Thyroid gland (tissue), 4 donors: ENCODE measurements around the gene CCDC149. TPM values are rescaled to one million over a fixed set of nuclear protein-coding genes. Genes with fewer than 3 reads are reported as not detected.

Experiments
- DNase-seq, 2 donors: peaks; one replicate each; pipeline ENCODE4 v3.0.0-alpha.2; 2019
- H3K27ac ChIP-seq, 3 donors: fragments of 200-600 bp; sonication (generic); 1 replicate in 2 of 3; 2 replicates in 1 of 3; pipeline ENCODE4 v1.5.1; 2016 to 2019; ENCODE audit warnings: mild to moderate bottlenecking in 1 of 3, moderate library complexity in 1 of 3
- H3K27me3 ChIP-seq: fragments of 200-600 bp; sonication (generic); one replicate; pipeline ENCODE4 v1.5.1; 2019
- H3K36me3 ChIP-seq, 2 donors: fragments of 200-600 bp; sonication (generic); one replicate each; pipeline ENCODE4 v1.5.1; 2016 to 2019
- H3K4me1 ChIP-seq, 2 donors: fragments of 200-600 bp; sonication (generic); one replicate each; pipeline ENCODE4 v1.5.1; 2017 to 2019
- H3K4me3 ChIP-seq, 3 donors: fragments of 200-600 bp; sonication (generic); replicated peaks in 1 of 3; 1 replicate in 2 of 3; 2 replicates in 1 of 3; pipeline ENCODE4 v1.5.1; 2016; ENCODE audit warnings: mild to moderate bottlenecking in 1 of 3
- H3K9me3 ChIP-seq: fragments of 200-600 bp; sonication (generic); one replicate; pipeline ENCODE4 v1.5.1; 2017
- POLR2A ChIP-seq, 2 donors: fragments of 450-650 bp; IDR thresholded peaks; one replicate each; pipeline ENCODE4 v1.6.1; 2017; ENCODE audit warnings: antibody characterized with exemption in 2 of 2, mild to moderate bottlenecking in 2 of 2, moderate library complexity in 1 of 2
- WGBS, 2 donors: methylation state at CpG; one replicate each; pipeline ENCODE4 v1.1.5; 2017; 5-methylcytosine and 5-hydroxymethylcytosine counted together
- intact Hi-C: fragments of 100-400 bp; cut with DNase I; formaldehyde crosslinking; loops from one replicate; pipeline ENCODE4 v1.15.1; 2023
- total RNA-seq, 4 donors: library from RNA; depleted of rRNA; stranded (reverse); fragments of >200 nt; gene quantifications; one replicate each; pipeline ENCODE4 v1.2.3, GENCODE V29; 2016
- TF ChIP-seq, protein P1 (sequence below), 6 experiments: fragments of 200-600 bp in 3 of 6; fragments of 450-650 bp in 3 of 6; sonication (generic) in 3 of 6; IDR thresholded peaks; one replicate each; pipeline ENCODE4 v1.5.1; 2016 to 2019; ENCODE audit warnings: antibody characterized with exemption in 6 of 6, mild to moderate bottlenecking in 2 of 6, inconsistent platforms in 1 of 6, moderate library complexity in 1 of 6

Gene CCDC149
- total RNA-seq, 4 donors from 2014 or later: 19.3 to 29.2 (median 21.8) TPM

DNA sequence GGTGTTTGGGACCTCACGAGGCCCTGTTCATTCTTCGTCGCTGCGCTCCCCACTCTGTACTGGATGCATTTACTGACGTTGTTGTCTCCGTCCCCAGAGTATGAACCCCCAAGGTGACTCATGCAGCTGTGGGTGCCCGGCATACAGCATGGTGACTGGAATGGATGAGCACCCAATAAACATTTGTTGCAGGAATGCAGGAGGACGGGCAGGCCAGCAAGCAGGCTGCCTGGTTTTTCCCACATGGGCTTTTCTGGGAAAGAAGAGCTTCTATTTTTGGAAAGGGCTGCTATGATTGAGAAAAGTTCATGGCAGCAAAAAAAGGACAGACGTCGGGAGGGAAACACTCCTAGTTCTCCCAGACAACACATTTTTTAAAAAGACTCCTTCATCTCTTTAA lies 118.4 kb downstream of the CCDC149 start:
- peaks cover 10 to 26% of the 10 kb centered on the region in 2 donors for H3K4me1 ChIP-seq
- no peak for DNase-seq
- intact Hi-C loops: loop anchor here (10.0 kb wide), 1 partner anchor 120 kb away; the partner anchor contains the start of gene CCDC149

DNA sequence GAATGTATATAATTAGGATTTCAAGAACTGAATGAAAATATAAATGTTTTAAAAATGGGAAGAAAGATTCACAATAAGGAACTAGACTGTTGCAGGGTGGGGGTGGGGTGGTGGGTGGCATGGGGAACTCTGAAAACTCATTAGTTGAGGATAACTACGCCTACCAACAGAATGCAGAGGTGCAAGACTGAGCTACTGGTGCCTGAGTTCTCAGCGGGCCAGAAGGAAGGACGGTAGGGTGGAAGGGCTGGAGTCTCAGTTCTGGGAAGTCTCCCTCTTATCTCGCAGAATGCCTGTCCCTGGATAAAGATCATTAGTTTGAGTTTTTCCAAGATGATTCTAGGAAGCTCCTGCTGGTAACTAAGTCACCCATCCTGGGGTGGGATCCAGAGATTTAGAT lies 118.8 kb downstream of the CCDC149 start:
- H3K27ac ChIP-seq: peak overlapping the region; percentile 0 to 91 (median 90)
- peaks cover 10 to 25% of the 10 kb centered on the region in 2 donors for H3K4me1 ChIP-seq
- no peak for DNase-seq
- H3K4me3 ChIP-seq: no peak overlapping the region
- no peak for TF ChIP-seq POLR2A (IDR thresholded peaks at IDR 0.05)
- H3K36me3 ChIP-seq: no peaks in the 10 kb centered on the region
- no peaks in the 10 kb centered on the region for H3K27me3 ChIP-seq
- H3K9me3 ChIP-seq: no peaks in the 10 kb centered on the region
- WGBS, 2 donors: 69 to 80% methylated on average over 4 of the region's 4 CpGs
- intact Hi-C loops: loop anchor here (10.0 kb wide), 1 partner anchor 121 kb away; the partner anchor contains the start of gene CCDC149

More for the DNA sequence above, 118.4 kb downstream of the CCDC149 start:
- Histone ChIP-seq H3K9me3 (no peaks in the 10 kb centered on the region), H3K4me3 (no peak overlapping the region), H3K36me3 (no peaks in the 10 kb centered on the region), H3K27ac (peak overlapping the region; percentile 0 to 91 (median 90)), H3K27me3 (no peaks in the 10 kb centered on the region)
- 69 to 80% methylated on average over 10 of the region's 10 CpGs for WGBS, 2 donors
- TF ChIP-seq, protein P1, sequence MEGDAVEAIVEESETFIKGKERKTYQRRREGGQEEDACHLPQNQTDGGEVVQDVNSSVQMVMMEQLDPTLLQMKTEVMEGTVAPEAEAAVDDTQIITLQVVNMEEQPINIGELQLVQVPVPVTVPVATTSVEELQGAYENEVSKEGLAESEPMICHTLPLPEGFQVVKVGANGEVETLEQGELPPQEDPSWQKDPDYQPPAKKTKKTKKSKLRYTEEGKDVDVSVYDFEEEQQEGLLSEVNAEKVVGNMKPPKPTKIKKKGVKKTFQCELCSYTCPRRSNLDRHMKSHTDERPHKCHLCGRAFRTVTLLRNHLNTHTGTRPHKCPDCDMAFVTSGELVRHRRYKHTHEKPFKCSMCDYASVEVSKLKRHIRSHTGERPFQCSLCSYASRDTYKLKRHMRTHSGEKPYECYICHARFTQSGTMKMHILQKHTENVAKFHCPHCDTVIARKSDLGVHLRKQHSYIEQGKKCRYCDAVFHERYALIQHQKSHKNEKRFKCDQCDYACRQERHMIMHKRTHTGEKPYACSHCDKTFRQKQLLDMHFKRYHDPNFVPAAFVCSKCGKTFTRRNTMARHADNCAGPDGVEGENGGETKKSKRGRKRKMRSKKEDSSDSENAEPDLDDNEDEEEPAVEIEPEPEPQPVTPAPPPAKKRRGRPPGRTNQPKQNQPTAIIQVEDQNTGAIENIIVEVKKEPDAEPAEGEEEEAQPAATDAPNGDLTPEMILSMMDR (IDR thresholded peaks at IDR 0.05): no peak
- no peak for TF ChIP-seq POLR2A (IDR thresholded peaks at IDR 0.05)

DNA sequence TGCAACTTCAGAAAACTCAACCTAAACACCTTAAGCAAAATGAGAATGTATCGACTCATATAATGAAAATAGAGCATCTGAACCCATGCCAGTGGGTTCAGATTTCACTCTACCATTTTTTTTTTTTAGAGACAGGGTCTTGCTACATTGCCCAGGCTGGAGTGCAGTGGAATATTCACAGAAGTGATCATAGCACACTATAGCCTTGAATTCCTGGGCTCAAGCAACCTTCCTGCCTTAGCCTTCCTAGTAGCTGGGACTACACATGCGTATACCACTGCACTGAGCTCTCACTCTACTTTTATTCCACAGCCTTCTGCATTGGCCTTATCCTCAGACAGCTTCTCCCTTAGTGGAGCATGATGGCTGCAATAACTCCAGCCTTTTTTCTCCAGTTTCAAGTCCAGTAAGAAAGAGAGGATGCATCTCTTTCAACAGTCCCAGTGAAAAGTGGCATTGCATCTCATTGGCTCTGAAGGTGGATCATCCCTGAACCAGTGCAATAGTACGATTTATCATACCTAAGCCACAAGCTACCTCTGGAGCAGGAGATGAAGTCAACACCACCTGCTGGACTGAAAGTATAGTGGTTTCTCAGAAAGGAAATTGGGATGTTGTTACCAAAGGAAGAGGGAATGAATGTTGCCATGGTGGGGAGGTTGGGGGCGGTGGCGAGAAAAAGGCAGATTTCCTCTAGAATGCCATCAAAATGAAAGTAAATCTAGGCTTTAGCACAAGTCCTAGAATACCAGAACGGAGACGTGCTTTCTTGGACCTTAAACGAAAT lies 119.4 kb downstream of the CCDC149 start:
- 82 to 85% methylated on average over 8 of the region's 8 CpGs for WGBS, 2 donors
- H3K27ac ChIP-seq: peak overlapping the region in 1 of 3 donors; percentile 90
- peaks cover 10 to 25% of the 10 kb centered on the region in 2 donors for H3K4me1 ChIP-seq
- no peaks in the 10 kb centered on the region for H3K36me3 ChIP-seq
- H3K9me3 ChIP-seq: no peaks in the 10 kb centered on the region
- DNase-seq: no peak
- TF ChIP-seq, protein P1 (IDR thresholded peaks at IDR 0.05): peak in 3 of 6 experiments; percentile 5 to 20 (median 10)
- TF ChIP-seq POLR2A (IDR thresholded peaks at IDR 0.05): no peak
- intact Hi-C loops: loop anchor here (10.0 kb wide), 1 partner anchor 121 kb away; the partner anchor contains the start of gene CCDC149
- H3K27me3 ChIP-seq: no peaks in the 10 kb centered on the region
- no peak overlapping the region for H3K4me3 ChIP-seq

DNA sequence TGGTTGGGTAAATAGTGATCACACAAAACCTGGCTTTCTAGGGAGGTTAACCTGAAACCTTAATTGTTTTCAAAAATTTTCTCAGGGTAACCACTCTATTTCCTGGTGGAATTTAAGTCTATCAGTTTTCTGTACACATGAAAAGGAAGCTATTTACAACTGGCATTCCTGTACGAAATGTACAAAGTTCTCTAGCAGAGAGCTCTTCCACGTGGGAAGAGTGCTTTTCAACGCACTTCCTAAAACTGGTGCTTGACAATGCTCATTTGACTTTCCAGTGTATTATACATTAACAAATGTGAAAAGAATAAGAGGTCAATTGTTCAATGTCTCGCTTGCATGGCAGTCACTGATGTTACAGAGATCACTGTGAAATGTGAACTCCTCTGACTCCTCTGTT lies 120.3 kb downstream of the CCDC149 start:
- H3K27ac ChIP-seq: no peak overlapping the region
- WGBS, 2 donors: 80 to 84% methylated on average over 4 of the region's 4 CpGs
- no peak for TF ChIP-seq POLR2A (IDR thresholded peaks at IDR 0.05)
- TF ChIP-seq, protein P1 (IDR thresholded peaks at IDR 0.05): no peak
- peaks cover 10 to 25% of the 10 kb centered on the region in 2 donors for H3K4me1 ChIP-seq
- no peak overlapping the region for H3K4me3 ChIP-seq
- no peaks in the 10 kb centered on the region for H3K27me3 ChIP-seq
- intact Hi-C loops: loop anchor here (10.0 kb wide), 1 partner anchor 122 kb away; the partner anchor contains the start of gene CCDC149
- H3K36me3 ChIP-seq: no peaks in the 10 kb centered on the region
- no peak for DNase-seq
- no peaks in the 10 kb centered on the region for H3K9me3 ChIP-seq

DNA sequence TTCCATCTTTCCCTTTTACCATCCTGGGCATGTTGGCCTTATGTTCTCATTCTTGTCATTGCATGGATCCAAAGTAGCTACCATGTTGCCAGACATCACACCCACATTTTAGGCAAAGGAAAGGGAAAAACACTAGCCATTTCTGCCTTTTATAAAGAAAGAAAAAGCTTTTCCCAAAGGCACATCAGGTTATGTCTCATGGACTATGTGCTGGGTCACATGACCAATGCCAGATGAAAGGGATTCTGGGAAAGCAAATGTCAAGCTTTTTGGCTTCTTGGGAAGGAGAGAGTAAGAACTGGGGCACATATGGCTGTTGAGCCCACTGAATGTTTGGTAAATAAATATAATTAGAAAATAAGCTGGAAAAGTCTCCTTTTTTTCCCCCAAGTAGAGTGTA lies 121.8 kb downstream of the CCDC149 start:
- intact Hi-C loops: loop anchor here (10.0 kb wide), 1 partner anchor 124 kb away; the partner anchor contains the start of gene CCDC149
- no peaks in the 10 kb centered on the region for H3K36me3 ChIP-seq
- no peak for DNase-seq
- H3K27ac ChIP-seq: no peak overlapping the region
- H3K27me3 ChIP-seq: no peaks in the 10 kb centered on the region
- H3K4me3 ChIP-seq: no peak overlapping the region
- peaks cover 10 to 15% of the 10 kb centered on the region in 2 donors for H3K4me1 ChIP-seq
- TF ChIP-seq, protein P1 (IDR thresholded peaks at IDR 0.05): no peak
- no peak for TF ChIP-seq POLR2A (IDR thresholded peaks at IDR 0.05)
- H3K9me3 ChIP-seq: no peaks in the 10 kb centered on the region
